WTC11 (cell line): ENCODE data around the gene TMEM167A. TPM values are rescaled to one million over a fixed set of nuclear protein-coding genes. Genes with fewer than 3 reads are reported as not detected.

Source experiments
- ATAC-seq: fragments of 200-7000 bp; cut with Tn5 transposase; 2 replicates; pipeline ENCODE4 v1.10.0; 2021; ENCODE audit warnings: mild to moderate bottlenecking, moderate library complexity
- CTCF ChIA-PET: fragments of 300-600 bp; sonication (Branson Sonifier 250); formaldehyde crosslinking; loops from one replicate; lab custom pipeline; 2021; ENCODE audit warnings: antibody characterized with exemption; lab: Charles Lee
- POLR2A ChIA-PET: fragments of 350-600 bp; sonication (Branson Sonifier 250); formaldehyde crosslinking; loops from one replicate; lab custom pipeline; 2021; ENCODE audit warnings: antibody characterized with exemption; lab: Charles Lee
- DNase-seq: peaks from one replicate; pipeline ENCODE4 v3.0.0; 2021; ENCODE audit warnings: low spot score
- H3K27ac Mint-ChIP-seq: 2 replicates; pipeline ENCODE4 v1.8.0; 2021; ENCODE audit warnings: mixed read lengths
- H3K27me3 Mint-ChIP-seq: 2 replicates; pipeline ENCODE4 v1.8.0; 2021; ENCODE audit warnings: low read depth, mild to moderate bottlenecking, moderate library complexity, mixed read lengths
- H3K36me3 Mint-ChIP-seq: 2 replicates; pipeline ENCODE4 v1.8.0; 2021; ENCODE audit warnings: mixed read lengths
- H3K4me1 Mint-ChIP-seq: 2 replicates; pipeline ENCODE4 v1.8.0; 2022; ENCODE audit warnings: mixed read lengths
- H3K4me3 Mint-ChIP-seq: 2 replicates; pipeline ENCODE4 v1.8.0; 2021; ENCODE audit warnings: mild to moderate bottlenecking, moderate library complexity, mixed read lengths
- H3K9me3 Mint-ChIP-seq: 2 replicates; pipeline ENCODE4 v1.8.0; 2021; ENCODE audit warnings: mixed read lengths
- MXD4 ChIP-seq: fragments of 250-450 bp; sonication (Bioruptor Pico); IDR thresholded peaks from 2 replicates; pipeline ENCODE4 v1.8.0; 2021; ENCODE audit warnings: mild to moderate bottlenecking, moderate library complexity, borderline replicate concordance
- NR3C1 ChIP-seq: sonication (generic); formaldehyde crosslinking; conservative IDR thresholded peaks from 2 replicates; pipeline ENCODE4 v1.8.1; 2023; ENCODE audit warnings: low read depth, mild to moderate bottlenecking, missing genetic modification reagents
- OVOL2 ChIP-seq: fragments of 250-450 bp; sonication (Bioruptor Pico); IDR thresholded peaks from 2 replicates; pipeline ENCODE4 v1.9.0; 2021; ENCODE audit warnings: mild to moderate bottlenecking, borderline replicate concordance
- RORB ChIP-seq: fragments of 250-450 bp; sonication (Bioruptor Pico); IDR thresholded peaks from 2 replicates; pipeline ENCODE4 v1.9.0; 2021; ENCODE audit warnings: mild to moderate bottlenecking
- SP1 ChIP-seq: sonication (generic); formaldehyde crosslinking; conservative IDR thresholded peaks from 2 replicates; pipeline ENCODE4 v1.8.1; 2022; ENCODE audit warnings: missing genetic modification reagents
- TEAD4 ChIP-seq: sonication (generic); formaldehyde crosslinking; IDR thresholded peaks from 2 replicates; pipeline ENCODE4 v1.8.0; 2022; ENCODE audit warnings: mild to moderate bottlenecking, missing genetic modification reagents
- ZBTB21 ChIP-seq: sonication (generic); formaldehyde crosslinking; IDR thresholded peaks from 2 replicates; pipeline ENCODE4 v1.8.1; 2023; ENCODE audit warnings: mild to moderate bottlenecking, missing genetic modification reagents, borderline replicate concordance
- ZNF121 ChIP-seq: sonication (generic); formaldehyde crosslinking; IDR thresholded peaks from 2 replicates; pipeline ENCODE4 v1.8.0; 2023; ENCODE audit warnings: missing genetic modification reagents
- total RNA-seq: library from RNA; stranded (reverse); gene quantifications from 3 replicates; pipeline ENCODE4 v1.2.3, GENCODE V29; 2021
- TF ChIP-seq, protein P1 (sequence below): fragments of 250-450 bp; sonication (Bioruptor Pico); IDR thresholded peaks from 2 replicates; pipeline ENCODE4 v1.9.0; 2021; ENCODE audit warnings: mild to moderate bottlenecking
- TF ChIP-seq, protein P2 (sequence below): sonication (generic); formaldehyde crosslinking; IDR thresholded peaks from 2 replicates; pipeline ENCODE4 v1.8.0; 2022; ENCODE audit warnings: mild to moderate bottlenecking, missing genetic modification reagents
- TF ChIP-seq, protein P3 (sequence below): sonication (generic); formaldehyde crosslinking; IDR thresholded peaks from 2 replicates; pipeline ENCODE4 v1.8.0; 2023; ENCODE audit warnings: missing genetic modification reagents
- TF ChIP-seq, protein P4 (sequence below): sonication (generic); formaldehyde crosslinking; IDR thresholded peaks from 2 replicates; pipeline ENCODE4 v1.8.1; 2022; ENCODE audit warnings: mild to moderate bottlenecking, moderate library complexity, missing genetic modification reagents
- TF ChIP-seq, protein P5 (sequence below): sonication (generic); formaldehyde crosslinking; IDR thresholded peaks from 2 replicates; pipeline ENCODE4 v1.8.1; 2023; ENCODE audit warnings: mild to moderate bottlenecking, missing genetic modification reagents, moderate library complexity
- TF ChIP-seq, protein P6 (sequence below): fragments of 250-450 bp; sonication (Bioruptor Pico); IDR thresholded peaks from 2 replicates; pipeline ENCODE4 v2.1.2; 2022; ENCODE audit warnings: mild to moderate bottlenecking, moderate library complexity
- TF ChIP-seq, protein P7 (sequence below): sonication (generic); formaldehyde crosslinking; IDR thresholded peaks from 2 replicates; pipeline ENCODE4 v1.8.0; 2023; ENCODE audit warnings: mild to moderate bottlenecking, missing genetic modification reagents

TMEM167A gene
- total RNA-seq, 1 experiment from 2014 or later, result 165 TPM

DNA sequence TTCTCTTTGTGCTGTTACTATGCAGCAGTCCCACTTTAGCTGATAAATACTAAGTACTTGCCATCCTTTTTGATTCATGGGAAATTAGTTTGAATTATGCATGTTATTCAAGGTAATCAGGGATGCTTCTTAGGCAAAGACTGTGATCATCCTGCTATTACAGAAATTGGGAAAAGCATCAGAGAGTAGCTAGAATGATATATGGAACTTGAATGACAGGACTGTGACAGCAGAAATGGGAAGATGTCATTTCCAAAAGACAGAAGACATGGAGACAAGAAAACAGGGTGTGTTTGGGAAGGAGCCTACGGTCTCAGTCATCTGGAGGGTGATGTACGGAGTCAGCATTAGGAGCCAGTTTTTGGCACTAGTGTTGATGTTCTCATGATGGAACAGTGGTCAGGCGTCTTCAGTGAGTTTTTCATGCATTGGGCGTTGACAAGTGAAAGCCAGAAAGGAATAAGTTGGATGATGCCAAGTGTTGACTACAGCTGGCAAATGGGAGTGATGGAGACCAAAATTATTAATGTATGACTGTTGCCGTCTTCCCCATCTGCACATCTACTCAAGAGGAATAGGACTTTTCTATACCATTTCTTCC, 70.4 kb downstream of the TMEM167A start (continued):
- TF ChIP-seq, protein P1, sequence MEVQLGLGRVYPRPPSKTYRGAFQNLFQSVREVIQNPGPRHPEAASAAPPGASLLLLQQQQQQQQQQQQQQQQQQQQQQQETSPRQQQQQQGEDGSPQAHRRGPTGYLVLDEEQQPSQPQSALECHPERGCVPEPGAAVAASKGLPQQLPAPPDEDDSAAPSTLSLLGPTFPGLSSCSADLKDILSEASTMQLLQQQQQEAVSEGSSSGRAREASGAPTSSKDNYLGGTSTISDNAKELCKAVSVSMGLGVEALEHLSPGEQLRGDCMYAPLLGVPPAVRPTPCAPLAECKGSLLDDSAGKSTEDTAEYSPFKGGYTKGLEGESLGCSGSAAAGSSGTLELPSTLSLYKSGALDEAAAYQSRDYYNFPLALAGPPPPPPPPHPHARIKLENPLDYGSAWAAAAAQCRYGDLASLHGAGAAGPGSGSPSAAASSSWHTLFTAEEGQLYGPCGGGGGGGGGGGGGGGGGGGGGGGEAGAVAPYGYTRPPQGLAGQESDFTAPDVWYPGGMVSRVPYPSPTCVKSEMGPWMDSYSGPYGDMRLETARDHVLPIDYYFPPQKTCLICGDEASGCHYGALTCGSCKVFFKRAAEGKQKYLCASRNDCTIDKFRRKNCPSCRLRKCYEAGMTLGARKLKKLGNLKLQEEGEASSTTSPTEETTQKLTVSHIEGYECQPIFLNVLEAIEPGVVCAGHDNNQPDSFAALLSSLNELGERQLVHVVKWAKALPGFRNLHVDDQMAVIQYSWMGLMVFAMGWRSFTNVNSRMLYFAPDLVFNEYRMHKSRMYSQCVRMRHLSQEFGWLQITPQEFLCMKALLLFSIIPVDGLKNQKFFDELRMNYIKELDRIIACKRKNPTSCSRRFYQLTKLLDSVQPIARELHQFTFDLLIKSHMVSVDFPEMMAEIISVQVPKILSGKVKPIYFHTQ (CRISPR knock-in tag), result no peak
- TF ChIP-seq, protein P2, sequence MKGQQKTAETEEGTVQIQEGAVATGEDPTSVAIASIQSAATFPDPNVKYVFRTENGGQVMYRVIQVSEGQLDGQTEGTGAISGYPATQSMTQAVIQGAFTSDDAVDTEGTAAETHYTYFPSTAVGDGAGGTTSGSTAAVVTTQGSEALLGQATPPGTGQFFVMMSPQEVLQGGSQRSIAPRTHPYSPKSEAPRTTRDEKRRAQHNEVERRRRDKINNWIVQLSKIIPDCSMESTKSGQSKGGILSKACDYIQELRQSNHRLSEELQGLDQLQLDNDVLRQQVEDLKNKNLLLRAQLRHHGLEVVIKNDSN, result no peak
- TF ChIP-seq, protein P3, sequence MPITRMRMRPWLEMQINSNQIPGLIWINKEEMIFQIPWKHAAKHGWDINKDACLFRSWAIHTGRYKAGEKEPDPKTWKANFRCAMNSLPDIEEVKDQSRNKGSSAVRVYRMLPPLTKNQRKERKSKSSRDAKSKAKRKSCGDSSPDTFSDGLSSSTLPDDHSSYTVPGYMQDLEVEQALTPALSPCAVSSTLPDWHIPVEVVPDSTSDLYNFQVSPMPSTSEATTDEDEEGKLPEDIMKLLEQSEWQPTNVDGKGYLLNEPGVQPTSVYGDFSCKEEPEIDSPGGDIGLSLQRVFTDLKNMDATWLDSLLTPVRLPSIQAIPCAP (CRISPR knock-in tag), result no peak
- TF ChIP-seq OVOL2 (CRISPR knock-in tag) (no peak), TEAD4 (CRISPR knock-in tag) (no peak), NR3C1 (CRISPR knock-in tag) (no peak), MXD4 (CRISPR knock-in tag) (no peak)
- TF ChIP-seq, all 79 proteins: peak for 0

DNA sequence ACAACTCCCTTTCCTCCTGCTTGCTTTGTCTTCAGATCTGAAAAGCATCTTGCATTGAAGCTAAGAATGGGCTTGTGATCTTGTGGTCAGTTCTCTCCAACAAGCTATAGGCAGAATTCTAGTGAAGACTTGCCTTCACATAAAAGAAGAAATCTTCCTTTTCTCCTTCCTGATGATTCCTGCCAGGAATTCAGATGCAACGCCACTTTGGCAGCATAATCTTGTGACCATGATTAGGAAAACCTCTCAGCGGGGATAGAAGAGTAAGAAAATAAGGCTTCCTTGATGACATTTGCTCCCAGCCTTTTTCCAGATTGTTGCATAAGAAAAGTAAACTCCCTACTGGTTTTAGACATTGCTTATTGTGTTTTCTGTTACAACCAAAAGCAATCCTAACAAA, 73.4 kb downstream of the TMEM167A start:
- TF ChIP-seq, protein P4, sequence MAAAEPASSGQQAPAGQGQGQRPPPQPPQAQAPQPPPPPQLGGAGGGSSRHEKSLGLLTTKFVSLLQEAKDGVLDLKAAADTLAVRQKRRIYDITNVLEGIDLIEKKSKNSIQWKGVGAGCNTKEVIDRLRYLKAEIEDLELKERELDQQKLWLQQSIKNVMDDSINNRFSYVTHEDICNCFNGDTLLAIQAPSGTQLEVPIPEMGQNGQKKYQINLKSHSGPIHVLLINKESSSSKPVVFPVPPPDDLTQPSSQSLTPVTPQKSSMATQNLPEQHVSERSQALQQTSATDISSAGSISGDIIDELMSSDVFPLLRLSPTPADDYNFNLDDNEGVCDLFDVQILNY (CRISPR knock-in tag), result no peak
- TF ChIP-seq ZNF121 (CRISPR knock-in tag) (no peak), ZBTB21 (no peak), RORB (CRISPR knock-in tag) (no peak), SP1 (CRISPR knock-in tag) (no peak)
- TF ChIP-seq, protein P1 (CRISPR knock-in tag), result no peak
- TF ChIP-seq, protein P5, sequence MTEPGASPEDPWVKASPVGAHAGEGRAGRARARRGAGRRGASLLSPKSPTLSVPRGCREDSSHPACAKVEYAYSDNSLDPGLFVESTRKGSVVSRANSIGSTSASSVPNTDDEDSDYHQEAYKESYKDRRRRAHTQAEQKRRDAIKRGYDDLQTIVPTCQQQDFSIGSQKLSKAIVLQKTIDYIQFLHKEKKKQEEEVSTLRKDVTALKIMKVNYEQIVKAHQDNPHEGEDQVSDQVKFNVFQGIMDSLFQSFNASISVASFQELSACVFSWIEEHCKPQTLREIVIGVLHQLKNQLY (CRISPR knock-in tag), result no peak
- TF ChIP-seq, protein P6, sequence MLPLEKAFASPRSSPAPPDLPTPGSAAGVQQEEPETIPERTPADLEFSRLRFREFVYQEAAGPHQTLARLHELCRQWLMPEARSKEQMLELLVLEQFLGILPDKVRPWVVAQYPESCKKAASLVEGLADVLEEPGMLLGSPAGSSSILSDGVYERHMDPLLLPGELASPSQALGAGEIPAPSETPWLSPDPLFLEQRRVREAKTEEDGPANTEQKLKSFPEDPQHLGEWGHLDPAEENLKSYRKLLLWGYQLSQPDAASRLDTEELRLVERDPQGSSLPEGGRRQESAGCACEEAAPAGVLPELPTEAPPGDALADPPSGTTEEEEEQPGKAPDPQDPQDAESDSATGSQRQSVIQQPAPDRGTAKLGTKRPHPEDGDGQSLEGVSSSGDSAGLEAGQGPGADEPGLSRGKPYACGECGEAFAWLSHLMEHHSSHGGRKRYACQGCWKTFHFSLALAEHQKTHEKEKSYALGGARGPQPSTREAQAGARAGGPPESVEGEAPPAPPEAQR (CRISPR knock-in tag), result no peak
- TF ChIP-seq, protein P7, sequence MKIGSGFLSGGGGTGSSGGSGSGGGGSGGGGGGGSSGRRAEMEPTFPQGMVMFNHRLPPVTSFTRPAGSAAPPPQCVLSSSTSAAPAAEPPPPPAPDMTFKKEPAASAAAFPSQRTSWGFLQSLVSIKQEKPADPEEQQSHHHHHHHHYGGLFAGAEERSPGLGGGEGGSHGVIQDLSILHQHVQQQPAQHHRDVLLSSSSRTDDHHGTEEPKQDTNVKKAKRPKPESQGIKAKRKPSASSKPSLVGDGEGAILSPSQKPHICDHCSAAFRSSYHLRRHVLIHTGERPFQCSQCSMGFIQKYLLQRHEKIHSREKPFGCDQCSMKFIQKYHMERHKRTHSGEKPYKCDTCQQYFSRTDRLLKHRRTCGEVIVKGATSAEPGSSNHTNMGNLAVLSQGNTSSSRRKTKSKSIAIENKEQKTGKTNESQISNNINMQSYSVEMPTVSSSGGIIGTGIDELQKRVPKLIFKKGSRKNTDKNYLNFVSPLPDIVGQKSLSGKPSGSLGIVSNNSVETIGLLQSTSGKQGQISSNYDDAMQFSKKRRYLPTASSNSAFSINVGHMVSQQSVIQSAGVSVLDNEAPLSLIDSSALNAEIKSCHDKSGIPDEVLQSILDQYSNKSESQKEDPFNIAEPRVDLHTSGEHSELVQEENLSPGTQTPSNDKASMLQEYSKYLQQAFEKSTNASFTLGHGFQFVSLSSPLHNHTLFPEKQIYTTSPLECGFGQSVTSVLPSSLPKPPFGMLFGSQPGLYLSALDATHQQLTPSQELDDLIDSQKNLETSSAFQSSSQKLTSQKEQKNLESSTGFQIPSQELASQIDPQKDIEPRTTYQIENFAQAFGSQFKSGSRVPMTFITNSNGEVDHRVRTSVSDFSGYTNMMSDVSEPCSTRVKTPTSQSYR (CRISPR knock-in tag), result no peak
- TF ChIP-seq, all 79 proteins: peak for 0
- H3K4me3 Mint-ChIP-seq, result no peak overlapping the region
- no peaks in the 10 kb centered on the region for H3K36me3 Mint-ChIP-seq
- peaks cover 79% of the 10 kb centered on the region for H3K4me1 Mint-ChIP-seq
- no peaks in the 10 kb centered on the region for H3K27me3 Mint-ChIP-seq
- no peak for ATAC-seq
- ChIA-PET POLR2A (no interaction called here), CTCF (no interaction called here)
- no peaks in the 10 kb centered on the region for H3K9me3 Mint-ChIP-seq
- peak overlapping the region; percentile 7; the same call in 1 of the 2 replicates for H3K27ac Mint-ChIP-seq
- no peak for DNase-seq
